Mucosa of gallbladder (tissue), 1 donor: ENCODE results near the gene SCN5A. TPM values are rescaled to one million over a fixed set of nuclear protein-coding genes. Genes with fewer than 3 reads are reported as not detected.
"Not testable (repeated sequence)": the region's sequence is repeated elsewhere in the genome, so short reads cannot be mapped to it uniquely, and the experiment has no call there.

Experiments
- DNase-seq: peaks from one replicate; pipeline ENCODE4 v3.0.0-alpha.2; 2020; ENCODE audit warnings: low spot score
- total RNA-seq: library from RNA; stranded (reverse); gene quantifications from one replicate; pipeline ENCODE4 v1.2.1, GENCODE V29; 2021
- donor health status: DM: no; HTN: no; CAD: no.

The SCN5A gene
- total RNA-seq, 1 donor from 2014 or later = 0.20 TPM

DNA sequence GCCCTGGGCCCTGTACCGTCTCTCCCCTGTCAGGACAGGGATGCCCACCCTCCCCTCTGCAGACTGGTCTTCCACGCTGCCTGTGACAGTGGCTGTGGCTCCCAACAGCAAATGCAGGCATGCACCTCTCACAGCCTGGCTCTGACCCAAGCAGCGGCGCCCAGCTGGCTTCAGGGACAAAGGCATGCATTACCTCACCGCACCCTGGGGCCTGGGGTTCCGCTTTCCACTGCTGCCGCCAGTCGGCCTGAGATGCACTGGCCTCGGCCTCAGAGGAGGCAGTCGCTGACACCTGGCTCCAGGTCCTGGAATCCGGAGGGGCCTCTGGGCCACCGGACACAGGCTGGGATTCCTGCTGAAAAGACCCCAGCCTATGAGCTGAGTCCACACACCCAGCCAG is 70.3 kb downstream of the SCN5A start:
- DNase-seq = peak; percentile 9

DNA sequence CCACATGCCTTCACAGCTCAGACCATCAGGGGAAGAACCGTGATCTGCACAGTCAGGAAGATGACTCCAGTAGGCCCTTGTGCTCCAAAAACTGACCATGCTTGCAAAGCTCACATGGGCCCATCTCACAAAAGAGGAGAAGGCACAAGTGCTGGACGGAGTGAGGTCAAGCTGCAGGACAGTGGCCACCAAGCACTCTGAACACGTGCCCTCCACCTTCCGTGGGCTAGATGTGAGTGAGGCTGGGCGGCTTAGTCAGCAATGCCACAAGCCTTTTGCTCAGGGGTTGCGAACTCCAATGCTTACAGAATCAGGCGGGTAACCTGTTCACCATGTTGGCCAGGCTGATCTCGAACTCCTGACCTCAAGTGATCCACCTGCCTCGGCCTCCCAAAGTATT is 70.9 kb downstream of the SCN5A start:
- DNase-seq = peak; percentile 8

DNA sequence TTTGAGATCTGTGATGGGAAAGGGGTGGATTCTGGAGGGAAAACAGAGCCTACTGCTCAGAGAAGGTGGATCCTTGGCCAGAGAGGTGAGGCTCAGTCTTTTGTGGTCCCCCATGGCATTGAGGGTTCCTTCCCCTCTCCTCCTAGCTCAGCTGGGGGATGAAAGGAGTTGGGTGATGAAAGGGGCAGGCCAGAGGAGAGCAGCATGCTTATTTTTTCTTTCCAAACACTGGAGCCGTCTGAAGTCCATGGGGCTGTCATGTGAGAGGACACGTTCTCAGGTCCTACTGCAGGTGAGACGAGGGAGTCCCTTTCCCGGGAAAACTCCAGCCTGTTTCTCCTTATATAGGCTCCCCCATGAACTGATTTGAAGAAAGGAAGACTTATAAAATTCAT is 71.4 kb downstream of the SCN5A start:
- DNase-seq = peak; percentile 2

DNA sequence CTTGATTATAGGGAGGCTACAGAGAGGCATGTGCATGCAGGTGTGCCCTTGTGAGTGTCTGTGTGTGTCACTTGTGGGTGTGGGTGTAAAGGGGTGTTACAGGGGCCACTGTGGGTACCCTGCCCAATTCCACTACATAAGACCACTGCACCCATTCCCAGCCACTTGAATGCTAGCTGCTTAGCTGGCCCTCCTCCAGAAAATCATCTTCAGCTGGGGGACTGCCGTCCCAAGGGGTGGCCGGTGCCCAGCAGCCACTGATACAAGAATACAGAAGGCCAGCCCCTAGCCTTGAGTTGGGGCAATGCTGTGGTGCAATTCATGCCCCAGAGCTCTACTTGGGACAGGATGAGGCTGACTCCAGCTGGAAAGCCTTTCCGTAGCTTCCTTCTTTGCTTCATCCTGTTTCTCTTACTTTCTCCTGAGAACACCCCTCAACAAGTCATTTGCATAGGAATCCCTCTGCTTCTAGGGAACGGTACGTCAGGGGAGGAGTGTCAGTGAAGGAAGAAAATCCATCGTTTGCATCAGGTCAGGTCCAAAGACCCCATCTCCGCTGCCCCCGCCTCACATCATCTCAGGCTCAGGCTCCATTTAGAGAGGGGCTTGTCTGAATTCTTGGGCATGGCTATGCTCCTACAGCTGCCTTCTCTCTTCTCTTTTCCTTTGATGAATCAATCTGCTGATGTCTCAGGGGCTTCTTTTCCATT is 72.0 kb downstream of the SCN5A start:
- DNase-seq = peak; percentile 5

DNA sequence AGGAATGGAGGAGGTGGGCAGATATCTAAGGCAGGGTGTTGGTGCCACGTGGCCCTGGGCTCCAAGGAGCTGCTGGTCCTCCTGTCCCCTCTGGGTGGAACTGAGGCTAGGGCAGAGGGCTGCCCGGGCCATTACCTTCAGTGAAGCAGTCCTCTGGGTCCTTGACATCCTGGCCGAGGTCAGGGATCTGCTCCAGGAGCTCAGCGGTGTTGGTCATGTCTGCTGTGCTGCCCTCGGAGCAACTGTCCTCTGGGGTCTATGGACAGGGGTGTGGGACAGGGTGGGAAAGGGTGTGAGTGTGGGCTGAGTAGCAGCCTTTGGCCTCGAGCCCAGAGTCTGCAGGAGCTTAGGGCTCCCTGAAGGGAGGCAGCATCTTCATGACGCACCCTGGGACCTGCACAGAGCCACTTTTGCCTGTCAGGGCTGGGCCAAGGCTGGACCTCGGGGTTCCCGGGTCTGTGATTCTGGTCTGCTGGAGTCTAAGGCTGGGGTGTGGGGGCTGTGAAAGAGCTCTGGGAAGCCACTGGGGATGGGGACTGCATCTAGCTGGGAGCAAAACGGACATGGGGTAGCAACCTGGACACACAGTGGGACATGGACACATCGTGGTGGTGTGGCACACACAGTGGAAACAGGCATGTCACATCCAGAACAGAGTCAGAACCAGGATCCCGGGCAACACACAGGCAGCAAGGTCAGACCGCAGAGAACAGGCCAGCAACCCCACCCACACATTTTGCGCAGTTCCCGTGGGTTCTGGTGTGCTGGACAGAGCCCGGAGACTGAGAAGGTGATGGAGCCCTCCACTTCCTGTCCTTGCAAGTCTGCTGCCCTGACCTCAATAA is 72.7 kb downstream of the SCN5A start:
- DNase-seq = peak; percentile 4

DNA sequence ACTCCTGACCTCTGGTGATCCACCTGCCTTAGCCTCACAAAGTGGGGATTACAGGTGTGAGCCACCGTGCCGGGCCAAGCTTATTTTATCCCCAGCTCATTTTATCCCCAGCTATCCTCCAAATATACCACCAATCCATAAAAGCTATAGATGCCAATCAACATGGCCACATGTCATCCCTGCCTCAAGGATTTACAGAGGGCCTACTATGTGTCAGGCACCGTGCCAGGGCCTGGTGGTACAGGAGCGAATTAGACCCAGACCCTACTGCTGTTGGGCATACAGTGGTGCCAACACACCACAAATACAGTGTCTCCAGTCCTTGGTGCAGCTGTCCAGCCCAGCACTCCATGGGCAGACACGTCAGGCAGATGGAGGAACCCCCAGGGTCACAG is 73.4 kb downstream of the SCN5A start:
- DNase-seq = peak; percentile 2

DNA sequence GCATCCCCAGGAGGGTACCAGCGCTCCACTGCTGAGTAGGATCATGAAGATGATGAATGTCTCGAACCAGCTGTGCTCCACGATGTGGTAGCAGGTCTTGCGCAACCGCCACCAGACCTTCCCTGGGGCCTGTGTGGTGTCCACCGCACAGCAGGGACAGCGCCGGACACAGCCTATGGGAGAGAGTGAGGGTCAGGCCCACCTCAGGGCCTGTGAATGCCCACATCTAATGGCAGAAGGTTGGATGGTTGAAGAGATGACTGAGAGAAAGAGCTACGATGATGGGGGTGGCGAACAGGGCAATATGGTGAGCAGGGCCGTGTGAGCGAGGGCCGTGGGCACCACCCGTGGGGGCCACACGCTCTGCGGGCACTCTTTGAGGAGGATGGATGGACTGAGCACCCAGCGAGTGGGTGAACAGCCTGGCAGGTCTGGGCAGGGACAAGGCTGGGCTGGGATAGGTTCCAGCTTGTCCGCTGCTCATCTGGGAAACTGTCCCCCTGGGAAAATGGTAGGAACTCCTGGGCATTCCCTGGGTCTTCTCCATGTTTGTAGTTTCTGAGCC is 74.1 kb downstream of the SCN5A start:
- peak; percentile 3 for DNase-seq

DNA sequence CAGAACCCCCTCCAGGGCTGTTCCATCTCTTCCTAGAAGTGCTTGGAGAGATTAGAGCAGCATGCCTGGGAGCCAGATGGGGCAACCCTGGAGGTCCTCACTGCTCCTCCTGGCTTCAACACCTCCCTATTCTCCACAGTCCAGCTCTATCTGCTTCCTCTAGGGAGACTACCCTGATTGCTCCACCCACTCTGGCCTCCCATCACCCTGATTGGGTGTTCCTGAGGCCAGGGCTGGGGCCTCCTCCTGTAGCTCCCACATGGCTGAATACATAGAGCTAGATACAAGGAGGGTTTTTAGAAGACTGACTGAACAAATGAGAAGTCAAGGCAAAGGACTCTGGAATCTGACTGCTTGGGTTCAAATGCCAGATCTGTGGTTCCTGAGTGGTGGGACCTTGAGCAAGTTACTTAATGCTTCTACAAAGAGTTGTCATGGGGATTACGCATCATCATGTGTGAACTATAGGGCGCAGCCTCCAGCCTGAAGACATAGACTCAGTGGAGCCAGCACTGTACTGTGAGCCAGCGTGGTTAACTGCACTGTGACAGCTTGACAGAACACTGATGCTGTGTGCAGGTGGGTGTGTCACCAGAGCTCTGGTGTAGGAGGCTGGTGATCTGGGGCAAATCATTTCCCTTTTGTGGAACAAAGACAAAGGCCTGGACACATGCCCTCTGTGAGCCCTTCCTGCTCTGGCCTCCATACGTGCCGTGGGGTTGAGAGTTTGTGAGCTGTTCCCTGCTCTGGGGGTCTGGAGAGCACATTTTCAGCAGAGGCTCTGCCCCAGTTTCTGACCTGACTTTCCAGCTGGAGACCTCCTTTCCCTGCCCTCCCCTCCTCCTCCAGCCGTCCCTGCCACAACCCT is 74.8 kb downstream of the SCN5A start:
- DNase-seq = peak; percentile 3

DNA sequence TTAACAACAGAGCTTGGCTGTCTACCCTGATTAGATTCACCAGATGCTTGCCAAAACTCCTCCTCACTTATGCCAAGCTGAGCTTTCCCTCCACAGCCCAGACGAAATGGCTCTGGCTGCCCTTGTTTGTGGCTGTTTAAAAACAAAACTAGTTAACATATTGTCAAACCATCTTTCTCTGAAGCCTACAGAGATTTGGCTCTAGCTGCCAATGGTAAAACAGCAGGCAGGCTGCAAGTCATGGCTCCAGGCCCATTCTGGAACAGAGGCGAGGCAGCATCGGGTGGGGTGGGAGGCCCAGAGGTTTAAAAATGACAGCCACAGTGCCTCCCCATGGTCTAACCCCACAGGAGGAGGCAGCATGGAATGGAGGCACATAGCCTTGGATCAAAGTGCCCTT is 75.9 kb downstream of the SCN5A start:
- DNase-seq = peak; percentile 8

DNA sequence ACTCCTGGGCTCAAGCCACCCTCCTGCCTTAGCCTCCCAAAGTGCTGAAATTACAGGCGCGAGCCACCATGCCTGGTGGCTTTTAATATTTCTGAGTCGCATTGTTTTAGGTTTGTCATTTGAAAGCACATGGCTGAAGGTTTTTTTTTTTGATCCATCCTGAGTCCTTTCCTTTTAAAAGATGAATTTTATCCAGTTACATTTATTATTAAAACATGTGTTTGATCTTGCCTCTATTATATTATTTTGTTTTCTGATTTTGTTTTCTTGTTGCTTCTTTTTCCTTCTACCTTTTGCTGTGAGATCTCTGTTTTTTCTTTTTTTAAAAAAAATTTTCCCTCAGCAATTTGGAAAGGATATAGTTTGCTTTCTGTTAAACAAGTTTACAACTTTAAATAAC is 76.4 kb downstream of the SCN5A start:
- DNase-seq = no peak

DNA sequence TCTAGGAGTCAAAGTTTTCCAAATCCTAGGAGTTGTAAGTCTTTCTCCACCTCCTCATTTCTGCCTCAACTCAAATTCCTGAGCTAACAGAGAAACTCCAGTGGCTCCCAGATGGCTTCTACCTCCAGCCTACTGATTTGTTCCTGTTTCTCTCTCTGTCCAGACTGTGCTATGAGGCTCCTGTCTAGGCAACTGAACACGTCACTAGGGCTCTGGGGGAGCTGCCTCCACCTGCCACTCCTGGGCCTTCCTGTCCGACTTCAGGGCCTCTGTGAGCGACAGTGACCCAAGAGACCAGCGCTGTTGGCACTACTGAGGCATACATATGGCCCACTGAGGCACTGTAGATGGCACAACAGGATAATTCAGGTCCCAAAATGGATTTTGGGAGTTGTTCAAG is 82.0 kb downstream of the SCN5A start:
- DNase-seq = no peak

DNA sequence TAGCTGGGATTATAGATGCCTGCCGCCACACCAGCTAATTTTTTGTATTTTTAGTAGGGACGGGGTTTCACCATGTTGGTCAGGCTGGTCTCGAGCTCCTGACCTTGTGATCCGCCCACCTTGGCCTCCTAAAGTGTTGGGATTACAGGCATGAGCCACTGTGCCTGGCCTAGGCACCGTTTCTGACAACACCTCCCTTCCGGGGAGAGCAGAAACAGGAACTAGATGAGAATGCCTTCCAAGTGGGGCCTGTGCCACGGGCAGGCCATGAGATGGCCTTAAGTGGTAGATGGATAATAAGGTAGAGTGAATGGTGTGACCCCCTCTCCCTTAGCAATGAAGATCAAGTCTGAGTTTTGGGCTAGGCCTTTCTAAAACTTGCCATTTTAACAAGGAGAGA is 82.7 kb downstream of the SCN5A start:
- not testable (repeated sequence) for DNase-seq

DNA sequence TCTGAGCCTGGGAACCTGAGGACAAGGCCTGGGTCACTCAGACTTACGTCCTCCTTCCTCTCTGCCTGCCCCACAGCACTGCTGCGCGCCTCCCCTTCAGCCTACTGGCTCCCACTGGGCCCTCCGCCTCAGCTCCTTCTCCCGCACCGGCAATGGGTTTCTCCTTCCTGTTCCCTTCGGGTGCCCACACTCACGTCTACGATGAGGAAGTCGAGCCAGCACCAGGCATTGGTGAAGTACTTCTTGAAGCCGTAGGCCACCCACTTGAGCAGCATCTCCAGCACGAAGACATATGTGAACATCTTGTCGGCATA is 83.3 kb downstream of the SCN5A start:
- DNase-seq = no peak

DNA sequence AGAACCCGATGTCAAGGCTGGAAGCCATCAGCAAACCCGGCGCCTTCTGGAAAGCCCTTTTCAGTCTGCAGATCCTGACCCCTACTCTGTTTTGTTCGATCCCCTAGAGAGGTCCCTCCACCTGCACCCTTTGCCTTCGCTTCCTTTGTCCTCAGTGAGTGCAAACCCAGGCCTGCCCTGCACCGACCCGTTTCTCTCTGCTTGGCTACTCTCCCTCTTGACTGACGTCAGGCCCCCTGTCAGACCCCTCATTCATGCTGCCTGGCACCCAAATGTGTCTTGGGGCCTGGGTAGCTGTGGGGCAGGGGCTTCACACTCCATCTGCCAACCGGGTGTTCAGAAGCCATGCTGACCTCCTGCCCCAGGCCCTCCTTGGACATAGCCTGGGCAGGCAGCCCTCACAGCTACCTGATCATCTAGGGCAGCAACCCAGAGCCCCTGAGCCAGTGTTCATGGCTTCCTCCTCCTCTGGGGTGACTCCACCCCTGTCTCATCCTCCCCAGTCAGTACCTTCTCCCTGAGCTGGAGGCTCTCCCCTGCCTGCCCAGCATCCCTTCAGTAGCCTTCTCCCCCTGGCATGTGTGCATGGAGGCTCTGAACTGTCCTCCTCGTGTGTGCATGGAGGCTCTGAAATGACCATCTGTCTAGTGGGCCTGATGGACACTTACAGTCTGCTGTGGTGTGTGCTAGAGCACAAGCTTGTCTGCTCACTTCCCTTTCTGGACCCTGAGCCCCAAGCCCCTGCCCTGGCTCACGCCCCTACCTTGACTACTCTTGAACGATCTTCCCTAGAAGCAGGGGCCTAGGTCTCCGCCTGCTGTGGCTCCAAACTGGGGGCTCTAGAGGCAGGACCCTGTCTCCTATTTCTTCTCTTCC is 83.9 kb downstream of the SCN5A start:
- DNase-seq = no peak

DNA sequence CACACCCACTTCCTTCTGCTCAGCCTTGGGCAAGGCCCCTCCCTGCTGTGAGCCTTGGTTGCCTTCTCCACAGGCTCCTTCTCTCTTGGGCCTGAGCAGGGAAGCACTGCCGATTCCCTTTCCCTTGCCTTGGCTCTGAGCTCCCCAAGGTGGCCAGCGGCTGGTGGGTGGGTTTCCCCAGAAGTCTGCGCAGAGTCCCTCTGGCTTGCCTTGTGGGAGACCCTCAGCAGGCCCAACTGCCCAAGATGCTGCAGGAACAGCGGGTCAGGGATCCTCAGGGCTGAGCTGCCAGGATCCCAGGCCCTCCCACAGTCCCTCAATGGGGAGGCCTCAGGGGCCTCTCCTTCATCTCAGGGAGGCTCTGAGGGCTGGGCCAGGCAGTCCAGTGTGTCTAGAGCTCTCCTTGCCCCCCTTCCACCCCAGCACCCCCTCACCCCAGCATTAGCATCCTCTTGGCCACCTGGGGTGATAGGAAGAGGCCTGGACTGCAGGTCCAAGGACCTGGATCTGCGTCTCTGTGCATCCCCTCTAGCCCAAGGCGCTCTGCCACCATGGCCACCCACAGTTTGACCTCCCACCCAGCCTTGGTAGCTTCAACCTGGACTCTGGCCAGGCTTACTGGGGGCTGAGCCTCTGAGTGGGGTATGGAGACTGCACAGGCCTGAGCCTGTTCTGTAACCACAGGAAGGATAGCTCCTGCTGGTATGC is 84.7 kb downstream of the SCN5A start:
- DNase-seq = no peak

DNA sequence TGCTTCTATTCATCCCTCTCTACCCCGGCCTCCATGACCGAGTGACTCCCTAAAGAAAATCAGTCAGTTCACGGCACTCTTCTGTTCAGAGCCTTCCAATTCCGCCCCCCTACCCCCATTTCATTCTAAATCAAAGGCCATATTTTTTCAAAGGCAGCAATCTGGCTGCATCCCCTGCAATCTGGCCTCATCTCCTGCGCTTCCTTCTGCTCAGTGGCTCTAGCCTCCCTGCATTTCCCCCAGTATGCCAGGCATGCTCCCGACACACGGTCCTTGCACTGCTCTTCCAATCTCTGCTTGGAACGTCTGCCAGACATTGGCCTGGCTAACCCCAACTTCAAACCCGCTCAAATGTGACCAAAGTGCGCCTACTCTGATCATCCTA is 85.6 kb downstream of the SCN5A start:
- no peak for DNase-seq

DNA sequence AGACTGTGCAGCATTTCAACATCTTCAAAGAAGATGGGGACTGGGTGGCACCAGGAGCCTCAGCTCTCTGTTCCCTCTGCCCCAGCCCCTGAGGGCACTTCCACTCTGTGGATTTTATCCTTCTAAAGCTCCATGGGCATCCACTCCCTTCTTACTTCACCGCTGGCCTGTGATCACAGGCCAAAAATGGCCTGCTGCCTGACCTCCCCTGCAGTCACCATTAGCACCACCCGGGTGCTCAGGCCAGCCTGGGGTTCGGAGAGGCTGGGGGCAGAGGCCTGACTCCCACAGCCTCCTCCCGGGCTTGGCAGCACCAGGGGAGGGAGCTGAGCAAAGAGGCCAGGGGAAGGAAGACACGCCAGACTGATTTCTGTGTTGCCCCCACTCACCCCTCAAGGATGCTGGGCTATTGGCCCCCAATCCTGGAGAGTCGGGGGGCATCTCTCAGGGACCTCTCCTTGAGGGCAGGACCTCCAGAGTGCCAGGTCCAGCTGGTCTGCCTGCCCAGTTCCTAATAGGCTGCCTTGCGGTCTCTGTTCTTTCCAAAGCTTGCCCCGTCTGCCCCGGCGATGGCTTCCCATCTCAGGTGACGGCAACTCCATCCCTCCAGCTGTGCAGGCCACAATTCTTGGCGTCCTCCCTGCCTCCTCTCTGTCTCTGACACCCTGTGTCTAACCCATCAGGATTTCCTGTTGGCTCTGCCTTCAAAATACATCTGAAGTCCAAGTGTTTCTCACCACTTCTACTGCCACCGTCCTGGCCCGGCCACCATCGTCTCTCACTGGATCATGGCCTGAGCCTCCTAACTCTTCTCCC is 86.2 kb downstream of the SCN5A start:
- DNase-seq = no peak

DNA sequence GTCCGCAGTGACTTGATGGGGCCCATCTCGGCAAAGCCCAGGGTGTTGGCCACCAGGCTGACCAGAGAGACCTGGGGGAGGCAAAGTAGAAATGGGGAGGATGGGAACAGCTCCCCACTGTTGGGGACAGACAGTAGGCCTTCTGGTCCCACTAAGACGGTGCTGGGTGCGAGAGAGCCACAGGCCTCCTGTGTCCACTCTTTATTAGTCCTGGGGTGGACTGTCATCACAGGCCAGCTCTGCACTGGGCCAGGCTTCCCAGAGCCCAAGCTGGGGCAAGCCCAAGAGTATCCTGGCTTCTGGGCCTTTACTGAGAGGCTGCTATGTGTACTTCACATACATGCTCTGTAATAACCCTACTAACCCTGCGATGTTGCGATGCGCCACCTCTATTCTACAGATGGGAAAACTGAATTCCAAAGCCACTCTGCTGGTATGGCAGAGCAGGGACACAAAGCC is 87.0 kb downstream of the SCN5A start:
- no peak for DNase-seq

DNA sequence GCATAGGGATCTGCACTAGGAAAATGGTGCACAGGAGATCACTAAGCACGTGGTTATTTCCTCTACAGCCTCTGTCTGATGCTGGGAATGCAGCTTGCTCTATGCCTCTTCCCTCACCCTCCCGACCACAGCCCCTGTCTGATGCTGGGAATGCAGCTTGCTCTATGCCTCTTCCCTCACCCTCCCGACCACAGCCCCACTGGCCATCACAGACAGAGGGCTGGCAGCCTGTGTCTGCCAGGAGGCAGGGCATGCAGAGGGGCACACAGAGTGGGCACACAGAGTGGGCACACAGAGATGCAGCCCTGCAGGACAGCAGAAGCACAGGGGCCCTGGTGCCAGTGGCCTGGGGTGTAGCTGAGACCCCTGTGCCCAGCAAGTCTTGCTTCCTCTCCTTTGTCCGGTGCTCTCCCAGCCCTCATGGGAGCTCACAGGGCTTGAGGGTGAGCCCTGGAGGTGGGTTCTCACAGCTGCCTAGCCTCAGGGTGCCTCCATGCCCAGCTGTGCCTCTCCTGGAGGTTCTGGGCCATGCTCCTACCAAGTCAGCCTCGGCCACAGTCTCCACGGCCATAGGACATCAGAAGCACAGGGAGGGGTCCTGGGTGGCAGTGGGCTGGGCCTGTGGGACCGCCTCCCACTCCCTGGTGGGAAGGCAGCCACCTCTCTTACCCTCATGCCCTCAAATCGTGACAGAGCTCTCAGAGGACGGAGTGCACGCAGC is 87.6 kb downstream of the SCN5A start:
- DNase-seq = no peak
